PFSK-1 (cell line): ENCODE measurements around the gene CWC15. TPM values are rescaled to one million over a fixed set of nuclear protein-coding genes. Genes with fewer than 3 reads are reported as not detected.

Experiments used
- FOXP2 ChIP-seq: optimal IDR thresholded peaks from 2 replicates; pipeline ENCODE3; 2011; ENCODE audit warnings: borderline replicate concordance, control low read depth, inconsistent platforms; ENCODE audit not compliant: insufficient read depth; ENCODE audit errors: extremely low read length, extremely low read depth
- POLR2AphosphoS5 ChIP-seq: IDR thresholded peaks from 2 replicates; pipeline ENCODE4 v1.6.1; 2012; ENCODE audit warnings: low read depth, mild to moderate bottlenecking, control low read depth, low read length, moderate library complexity
- SIN3A ChIP-seq: IDR thresholded peaks from 2 replicates; pipeline ENCODE4 v1.6.1; 2012; ENCODE audit warnings: mild to moderate bottlenecking, low read length, moderate library complexity, borderline replicate concordance; ENCODE audit not compliant: insufficient read depth
- TAF1 ChIP-seq: IDR thresholded peaks from 2 replicates; pipeline ENCODE4 v1.6.1; 2012; ENCODE audit warnings: low read length, control low read depth, borderline replicate concordance; ENCODE audit not compliant: insufficient read depth
- polyA plus RNA-seq: library from polyadenylated mRNA; unstranded; fragments of >200 nt; gene quantifications from one replicate; pipeline ENCODE4 v1.2.1, GENCODE V29; 2012; ENCODE audit warnings: low read depth, missing spikeins; ENCODE audit not compliant: insufficient read length
- TF ChIP-seq, protein P1 (sequence below), 2 experiments: IDR thresholded peaks; 2 replicates each; pipeline versions ENCODE4 v1.6.1 to v1.8.0; 2011 to 2012; ENCODE audit warnings: low read depth in 2 of 2, low read length in 2 of 2, control low read depth in 1 of 2, inconsistent platforms in 1 of 2, mild to moderate bottlenecking in 1 of 2, moderate library complexity in 1 of 2; ENCODE audit not compliant: insufficient read depth in 1 of 2

CWC15 gene
- 29.4 TPM for polyA plus RNA-seq

GRCh38 chr11:94973099-94973968 lies at the start of gene CWC15, which contains the start of gene KDM4D:
CWC15 (minus strand) TSS chr11:94973556; CDS start chr11:94972185, 1,371 bp downstream.
KDM4D (plus strand) TSS chr11:94973709; CDS start chr11:94997373, 23,664 bp downstream.
- peak; percentile 87 for TF ChIP-seq TAF1
- TF ChIP-seq, protein P1, sequence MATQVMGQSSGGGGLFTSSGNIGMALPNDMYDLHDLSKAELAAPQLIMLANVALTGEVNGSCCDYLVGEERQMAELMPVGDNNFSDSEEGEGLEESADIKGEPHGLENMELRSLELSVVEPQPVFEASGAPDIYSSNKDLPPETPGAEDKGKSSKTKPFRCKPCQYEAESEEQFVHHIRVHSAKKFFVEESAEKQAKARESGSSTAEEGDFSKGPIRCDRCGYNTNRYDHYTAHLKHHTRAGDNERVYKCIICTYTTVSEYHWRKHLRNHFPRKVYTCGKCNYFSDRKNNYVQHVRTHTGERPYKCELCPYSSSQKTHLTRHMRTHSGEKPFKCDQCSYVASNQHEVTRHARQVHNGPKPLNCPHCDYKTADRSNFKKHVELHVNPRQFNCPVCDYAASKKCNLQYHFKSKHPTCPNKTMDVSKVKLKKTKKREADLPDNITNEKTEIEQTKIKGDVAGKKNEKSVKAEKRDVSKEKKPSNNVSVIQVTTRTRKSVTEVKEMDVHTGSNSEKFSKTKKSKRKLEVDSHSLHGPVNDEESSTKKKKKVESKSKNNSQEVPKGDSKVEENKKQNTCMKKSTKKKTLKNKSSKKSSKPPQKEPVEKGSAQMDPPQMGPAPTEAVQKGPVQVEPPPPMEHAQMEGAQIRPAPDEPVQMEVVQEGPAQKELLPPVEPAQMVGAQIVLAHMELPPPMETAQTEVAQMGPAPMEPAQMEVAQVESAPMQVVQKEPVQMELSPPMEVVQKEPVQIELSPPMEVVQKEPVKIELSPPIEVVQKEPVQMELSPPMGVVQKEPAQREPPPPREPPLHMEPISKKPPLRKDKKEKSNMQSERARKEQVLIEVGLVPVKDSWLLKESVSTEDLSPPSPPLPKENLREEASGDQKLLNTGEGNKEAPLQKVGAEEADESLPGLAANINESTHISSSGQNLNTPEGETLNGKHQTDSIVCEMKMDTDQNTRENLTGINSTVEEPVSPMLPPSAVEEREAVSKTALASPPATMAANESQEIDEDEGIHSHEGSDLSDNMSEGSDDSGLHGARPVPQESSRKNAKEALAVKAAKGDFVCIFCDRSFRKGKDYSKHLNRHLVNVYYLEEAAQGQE (IDR thresholded peaks at IDR 0.05; ENCODE audit: insufficient read depth in 1 of 2, low read depth in 2 of 2, low read length in 2 of 2) = peak in 1 of 2 experiments; percentile 49; a peak in 1 of 4 replicates
- peak; percentile 82; the same call in 1 of the 2 replicates for TF ChIP-seq SIN3A
- peak; percentile 64 for TF ChIP-seq FOXP2
- peak; percentile 96 for TF ChIP-seq POLR2AphosphoS5

GRCh38 chr11:95016139-95016538 lies 42.8 kb upstream of the CWC15 start:
- TF ChIP-seq POLR2AphosphoS5 = no peak
- TF ChIP-seq SIN3A = no peak
- TF ChIP-seq, protein P1 (IDR thresholded peaks at IDR 0.05; ENCODE audit: insufficient read depth in 1 of 2, low read depth in 2 of 2, low read length in 2 of 2) = no peak
- TF ChIP-seq TAF1 = no peak
- TF ChIP-seq FOXP2 = no peak

DNA sequence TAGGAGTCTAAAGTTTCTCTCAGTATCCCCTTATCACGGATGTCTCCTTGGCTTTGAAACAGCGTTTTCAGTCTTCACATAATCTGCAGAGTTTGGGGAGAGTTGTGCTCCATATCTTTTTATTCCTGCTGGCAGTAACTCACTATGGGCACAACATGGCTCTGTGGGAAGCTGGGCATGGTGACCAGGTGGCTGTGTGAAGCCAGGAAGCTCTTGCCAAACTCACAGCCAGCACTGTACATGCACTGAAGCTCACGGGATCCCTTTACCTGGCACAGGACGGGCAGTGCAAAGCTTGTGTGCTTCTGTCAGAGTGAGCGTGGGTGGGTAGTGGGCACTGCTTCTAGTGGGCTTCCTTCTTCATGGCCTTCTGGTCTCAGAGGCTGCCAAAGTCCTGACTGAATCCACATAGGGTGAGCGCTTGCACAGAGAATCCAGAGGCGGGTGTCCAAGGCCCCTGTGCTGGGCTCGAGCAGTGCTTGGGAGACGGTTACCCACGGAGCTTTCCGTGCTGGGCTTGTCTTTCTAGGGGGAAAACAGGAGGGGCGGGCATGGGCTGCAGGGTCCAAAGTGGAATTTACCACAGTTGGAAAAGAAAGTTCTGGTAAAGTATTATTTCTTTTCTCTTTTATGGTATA lies 40.9 kb upstream of the CWC15 start:
- TF ChIP-seq FOXP2 (no peak), POLR2AphosphoS5 (no peak), SIN3A (no peak), TAF1 (no peak)
- TF ChIP-seq, protein P1 (IDR thresholded peaks at IDR 0.05; ENCODE audit: insufficient read depth in 1 of 2, low read depth in 2 of 2, low read length in 2 of 2) = no peak

DNA sequence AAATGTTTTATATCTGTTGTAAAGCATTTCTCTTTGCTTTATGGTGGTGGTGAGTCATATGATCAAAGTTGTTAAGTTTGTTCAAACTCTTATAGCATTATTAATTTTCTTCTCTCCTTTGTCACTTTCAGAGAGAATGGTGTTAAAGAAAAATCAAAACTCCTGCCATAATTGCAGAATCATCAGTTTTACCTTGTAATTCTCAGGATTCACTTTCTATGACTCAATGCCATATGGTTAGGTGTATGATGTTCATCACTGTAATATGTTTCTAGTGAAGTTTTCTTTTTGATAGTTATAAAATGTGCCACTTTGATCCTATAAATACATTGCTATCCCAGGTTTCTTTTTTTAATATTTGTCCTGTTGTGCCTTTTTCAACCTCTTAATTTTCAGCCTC lies 38.0 kb upstream of the CWC15 start:
- TF ChIP-seq TAF1 = no peak
- TF ChIP-seq, protein P1 (IDR thresholded peaks at IDR 0.05; ENCODE audit: insufficient read depth in 1 of 2, low read depth in 2 of 2, low read length in 2 of 2) = no peak
- TF ChIP-seq SIN3A = no peak
- no peak for TF ChIP-seq FOXP2
- no peak for TF ChIP-seq POLR2AphosphoS5
